ENCODE results near the gene VPS45. TPM values are rescaled to one million over a fixed set of nuclear protein-coding genes. Genes with fewer than 3 reads are reported as not detected.

The VPS45 gene
- total RNA-seq, 1 experiment from 2014 or later: 51.3 TPM

DNA sequence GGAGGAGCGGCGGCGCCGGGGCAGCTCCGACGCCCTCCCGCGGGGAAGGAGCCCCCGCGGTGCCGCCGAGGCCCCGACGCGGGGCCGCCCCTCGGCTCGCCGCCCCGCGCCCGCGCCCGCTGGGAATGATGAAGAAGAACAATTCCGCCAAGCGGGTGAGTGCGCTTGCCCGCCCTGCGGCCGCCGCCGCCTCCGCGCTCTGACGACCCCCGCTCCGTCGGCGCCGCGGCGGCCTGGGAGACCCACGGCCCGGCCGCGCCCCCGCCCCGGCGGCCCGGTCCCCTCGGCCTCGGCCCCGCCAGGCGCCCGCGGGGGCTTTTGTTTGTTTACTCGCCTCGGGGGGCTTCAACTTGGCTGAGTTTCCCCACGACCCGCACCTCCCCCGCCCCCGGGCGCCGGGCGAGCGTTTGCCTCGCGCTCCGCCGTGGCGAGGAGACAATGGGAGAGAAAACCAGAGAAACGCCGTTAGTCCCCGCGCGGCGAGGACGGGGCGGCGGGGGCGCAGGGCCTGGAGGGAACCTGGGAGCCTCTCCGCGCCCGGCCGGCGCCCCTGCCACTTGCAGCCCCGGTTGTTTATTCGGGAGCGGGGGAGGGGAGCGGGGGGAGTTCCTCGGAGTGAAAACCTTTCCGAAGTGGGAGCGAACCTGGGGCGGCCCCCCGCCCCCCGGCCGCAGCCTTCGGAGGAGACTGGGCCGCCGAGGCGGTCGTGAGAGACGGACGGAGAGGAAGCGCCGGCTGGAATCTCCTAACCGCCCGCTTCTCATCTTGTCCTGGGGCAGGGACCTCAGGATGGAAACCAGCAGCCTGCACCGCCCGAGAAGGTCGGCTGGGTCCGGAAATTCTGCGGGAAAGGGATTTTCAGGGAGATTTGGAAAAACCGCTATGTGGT is 82.8 kb downstream of the VPS45 start:
- Histone ChIP-seq H3K4me3 (ENCODE audit: low read depth, low read length, poor library complexity, severe bottlenecking) (peak overlapping the region; percentile 96), H3K27me3 (replicated peaks; ENCODE audit: insufficient read depth, low read depth, low read length, poor library complexity) (no peaks in the 10 kb centered on the region), H3K36me3 (ENCODE audit: insufficient read depth, low read length, poor library complexity, severe bottlenecking) (peaks cover 36% of the 10 kb centered on the region), H3K9me3 (ENCODE audit: low read depth, low read length, poor library complexity, severe bottlenecking) (no peaks in the 10 kb centered on the region), H3K4me1 (ENCODE audit: insufficient read depth, low read length, poor library complexity, severe bottlenecking) (peaks cover 23% of the 10 kb centered on the region), H3K27ac (ENCODE audit: low read depth, low read length, poor library complexity, severe bottlenecking) (peak overlapping the region; percentile 96)
- intact Hi-C loops (cut with micrococcal nuclease; ENCODE audit: unreplicated experiment): no loop called here
- BruUV-seq (replicated peaks): no TSS peak
- TF ChIP-seq EZH2 (IDR thresholded peaks at IDR 0.05; ENCODE audit: borderline replicate concordance, low read depth, low read length, poor library complexity, severe bottlenecking): no peak
- TF ChIP-seq, protein P1, sequence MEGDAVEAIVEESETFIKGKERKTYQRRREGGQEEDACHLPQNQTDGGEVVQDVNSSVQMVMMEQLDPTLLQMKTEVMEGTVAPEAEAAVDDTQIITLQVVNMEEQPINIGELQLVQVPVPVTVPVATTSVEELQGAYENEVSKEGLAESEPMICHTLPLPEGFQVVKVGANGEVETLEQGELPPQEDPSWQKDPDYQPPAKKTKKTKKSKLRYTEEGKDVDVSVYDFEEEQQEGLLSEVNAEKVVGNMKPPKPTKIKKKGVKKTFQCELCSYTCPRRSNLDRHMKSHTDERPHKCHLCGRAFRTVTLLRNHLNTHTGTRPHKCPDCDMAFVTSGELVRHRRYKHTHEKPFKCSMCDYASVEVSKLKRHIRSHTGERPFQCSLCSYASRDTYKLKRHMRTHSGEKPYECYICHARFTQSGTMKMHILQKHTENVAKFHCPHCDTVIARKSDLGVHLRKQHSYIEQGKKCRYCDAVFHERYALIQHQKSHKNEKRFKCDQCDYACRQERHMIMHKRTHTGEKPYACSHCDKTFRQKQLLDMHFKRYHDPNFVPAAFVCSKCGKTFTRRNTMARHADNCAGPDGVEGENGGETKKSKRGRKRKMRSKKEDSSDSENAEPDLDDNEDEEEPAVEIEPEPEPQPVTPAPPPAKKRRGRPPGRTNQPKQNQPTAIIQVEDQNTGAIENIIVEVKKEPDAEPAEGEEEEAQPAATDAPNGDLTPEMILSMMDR (conservative IDR thresholded peaks at IDR 0.05; ENCODE audit: low read depth, low read length): no peak
- CTCF ChIA-PET: interaction anchor here (1.5 kb wide), 1 partner anchor 77 kb away, joined by 4 read pairs; no protein-coding TSS in a partner anchor
- DNase-seq (ENCODE audit: low spot score): peak; percentile 33
- POLR2A ChIA-PET (ENCODE audit: low non-redundant PET): interaction anchor here (0.7 to 0.9 kb wide), 2 partner anchors 9 to 83 kb away, joined by 4 to 11 read pairs; partner anchors contain the start of gene VPS45

DNA sequence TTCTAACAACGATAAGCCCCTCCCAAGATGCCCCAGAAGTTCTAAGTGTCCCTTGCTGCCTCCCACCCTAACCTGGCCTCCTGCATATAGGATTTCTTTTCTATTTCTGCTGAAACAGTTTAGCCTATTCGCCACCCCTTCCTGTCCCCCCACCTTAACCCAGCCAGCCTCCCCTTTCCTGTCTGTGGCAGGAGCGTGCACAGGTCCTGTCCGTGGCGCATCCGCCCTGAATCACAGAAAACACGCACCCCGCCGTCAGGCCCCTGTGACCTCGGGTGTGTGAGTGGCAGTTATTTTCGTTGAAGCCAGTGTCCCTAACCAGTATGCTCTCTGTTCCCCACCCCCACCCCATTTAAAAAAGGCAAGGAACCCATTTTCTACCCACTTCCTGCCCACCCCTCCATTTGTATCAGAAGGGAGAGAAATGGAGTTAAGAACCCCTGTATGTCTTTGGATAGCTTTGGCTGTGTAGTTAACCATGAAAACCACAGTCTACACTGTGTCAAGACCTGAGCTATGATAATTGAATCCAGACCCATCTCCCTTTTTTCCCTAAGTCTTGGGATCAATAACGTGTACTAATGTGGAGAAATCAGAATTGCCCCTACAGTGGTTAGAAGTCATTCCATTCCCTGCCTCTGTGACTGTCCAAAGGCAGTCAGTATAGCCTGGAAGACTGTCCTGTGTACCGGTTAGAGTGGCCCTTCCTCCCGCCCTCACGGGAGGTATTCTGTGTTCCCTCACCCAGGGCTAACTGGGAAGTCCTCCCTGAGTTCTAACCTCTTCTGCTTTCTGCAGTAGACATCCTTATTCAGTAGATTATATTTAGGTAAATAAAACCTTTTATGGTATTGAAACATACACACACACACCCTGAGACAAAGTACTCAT is 84.0 kb downstream of the VPS45 start:
- TSS peak; percentile 29 for BruUV-seq (replicated peaks)
- DNase-seq (ENCODE audit: low spot score): no peak
- intact Hi-C loops (cut with micrococcal nuclease; ENCODE audit: unreplicated experiment): no loop called here
- peak overlapping the region; percentile 96 for H3K27ac ChIP-seq (ENCODE audit: low read depth, low read length, poor library complexity, severe bottlenecking)
- CTCF ChIA-PET: no interaction called here
- H3K36me3 ChIP-seq (ENCODE audit: insufficient read depth, low read length, poor library complexity, severe bottlenecking): peaks cover 47% of the 10 kb centered on the region
- no peaks in the 10 kb centered on the region for H3K27me3 ChIP-seq (replicated peaks; ENCODE audit: insufficient read depth, low read depth, low read length, poor library complexity)
- H3K9me3 ChIP-seq (ENCODE audit: low read depth, low read length, poor library complexity, severe bottlenecking): no peaks in the 10 kb centered on the region
- H3K4me1 ChIP-seq (ENCODE audit: insufficient read depth, low read length, poor library complexity, severe bottlenecking): peaks cover 23% of the 10 kb centered on the region
- POLR2A ChIA-PET (ENCODE audit: low non-redundant PET): no interaction called here
- no peak for TF ChIP-seq EZH2 (IDR thresholded peaks at IDR 0.05; ENCODE audit: borderline replicate concordance, low read depth, low read length, poor library complexity, severe bottlenecking)
- TF ChIP-seq, protein P1 (conservative IDR thresholded peaks at IDR 0.05; ENCODE audit: low read depth, low read length): no peak
- peak overlapping the region; percentile 96 for H3K4me3 ChIP-seq (ENCODE audit: low read depth, low read length, poor library complexity, severe bottlenecking)

DNA sequence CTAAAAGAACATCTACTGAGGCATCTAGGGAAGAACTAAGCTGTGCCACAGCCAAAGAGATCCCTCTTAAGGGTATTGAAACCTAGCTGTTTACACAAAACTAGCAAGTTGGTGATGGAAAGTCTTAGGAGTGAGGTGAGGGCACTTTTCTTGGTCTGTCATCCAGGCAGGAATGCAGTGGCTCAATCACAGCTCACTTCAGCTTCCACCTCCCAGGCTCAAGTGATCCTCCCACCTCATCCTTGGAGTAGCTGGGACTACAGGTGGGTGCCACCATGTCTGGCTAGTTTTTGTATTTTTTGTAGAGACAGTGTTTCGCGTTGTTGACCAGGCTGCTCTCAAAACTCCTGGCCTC is 84.6 kb downstream of the VPS45 start:
- H3K36me3 ChIP-seq (ENCODE audit: insufficient read depth, low read length, poor library complexity, severe bottlenecking): peaks cover 53% of the 10 kb centered on the region
- POLR2A ChIA-PET (ENCODE audit: low non-redundant PET): no interaction called here
- no TSS peak for BruUV-seq (replicated peaks)
- no peak for DNase-seq (ENCODE audit: low spot score)
- CTCF ChIA-PET: no interaction called here
- intact Hi-C loops (cut with micrococcal nuclease; ENCODE audit: unreplicated experiment): no loop called here
- no peaks in the 10 kb centered on the region for H3K9me3 ChIP-seq (ENCODE audit: low read depth, low read length, poor library complexity, severe bottlenecking)
- H3K27ac ChIP-seq (ENCODE audit: low read depth, low read length, poor library complexity, severe bottlenecking): peak overlapping the region; percentile 96
- peaks cover 23% of the 10 kb centered on the region for H3K4me1 ChIP-seq (ENCODE audit: insufficient read depth, low read length, poor library complexity, severe bottlenecking)
- peak overlapping the region; percentile 96 for H3K4me3 ChIP-seq (ENCODE audit: low read depth, low read length, poor library complexity, severe bottlenecking)
- TF ChIP-seq, protein P1 (conservative IDR thresholded peaks at IDR 0.05; ENCODE audit: low read depth, low read length): no peak
- no peak for TF ChIP-seq EZH2 (IDR thresholded peaks at IDR 0.05; ENCODE audit: borderline replicate concordance, low read depth, low read length, poor library complexity, severe bottlenecking)
- no peaks in the 10 kb centered on the region for H3K27me3 ChIP-seq (replicated peaks; ENCODE audit: insufficient read depth, low read depth, low read length, poor library complexity)
